Measurements from ENCODE around the gene TRIM63. TPM values are rescaled to one million over a fixed set of nuclear protein-coding genes. Genes with fewer than 3 reads are reported as not detected.

Gene TRIM63
- total and polyA plus RNA-seq, 2 donors (not counting 1 experiment from before 2014, with no cell fraction given), result not detected

DNA sequence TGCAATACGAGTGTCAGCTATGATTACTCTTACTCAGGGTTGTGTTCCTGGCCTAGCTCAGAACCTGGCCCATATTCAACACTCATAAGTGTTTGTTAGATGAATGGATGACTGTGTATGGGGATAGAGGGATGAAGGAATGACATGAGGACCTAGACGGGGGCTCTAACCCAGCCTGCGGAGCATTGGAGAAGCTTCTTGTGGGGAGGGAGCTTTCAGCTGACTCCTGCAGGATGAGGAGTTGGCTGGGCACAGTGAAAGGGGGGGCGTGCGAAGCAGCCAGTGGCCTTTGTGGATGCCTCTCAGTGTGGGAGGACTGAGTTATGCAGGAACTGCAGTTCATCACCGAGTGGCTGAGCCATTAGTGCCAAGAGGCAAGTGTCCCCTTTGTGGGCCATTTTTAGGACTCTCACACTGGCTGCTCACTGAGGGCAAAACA is 47.1 kb downstream of the TRIM63 start:
- DNase-seq (ENCODE audit: low read depth in 2 of 2), result peak in 1 of 2 donors; percentile 90
- Histone ChIP-seq H3K9ac (ENCODE audit: insufficient read depth, low read length) (no peak overlapping the region), H3K27me3 (ENCODE audit: control insufficient read depth, insufficient read depth, low read length) (no peaks in the 10 kb centered on the region), H3K79me2 (ENCODE audit: control insufficient read depth, insufficient read depth, low read length) (no peaks in the 10 kb centered on the region), H3K27ac (ENCODE audit: insufficient read depth, low read length) (no peak overlapping the region), H3K4me3 (replicated peaks in 1 of 4; ENCODE audit: control extremely low read depth in 1 of 4, insufficient read depth in 1 of 4, low read depth in 3 of 4, low read length in 4 of 4) (no peak overlapping the region), H4K20me1 (ENCODE audit: control insufficient read depth, extremely low read depth, insufficient read depth, low read length) (no peaks in the 10 kb centered on the region), H3K4me2 (ENCODE audit: extremely low read depth, insufficient read depth, low read length) (no peak overlapping the region), H3K9me3 (ENCODE audit: control insufficient read depth, insufficient read depth, low read depth, low read length) (no peaks in the 10 kb centered on the region), H3K36me3 (ENCODE audit: control insufficient read depth, insufficient read depth, low read length) (no peaks in the 10 kb centered on the region), H3K4me1 (ENCODE audit: control insufficient read depth, extremely low read depth, insufficient read depth, low read length) (peaks cover 12% of the 10 kb centered on the region), H2AFZ (ENCODE audit: low read length) (no peak overlapping the region)
- no peak for TF ChIP-seq EZH2 (IDR thresholded peaks at IDR 0.05; ENCODE audit: low read length, missing control alignments)
- TF ChIP-seq, protein P1, sequence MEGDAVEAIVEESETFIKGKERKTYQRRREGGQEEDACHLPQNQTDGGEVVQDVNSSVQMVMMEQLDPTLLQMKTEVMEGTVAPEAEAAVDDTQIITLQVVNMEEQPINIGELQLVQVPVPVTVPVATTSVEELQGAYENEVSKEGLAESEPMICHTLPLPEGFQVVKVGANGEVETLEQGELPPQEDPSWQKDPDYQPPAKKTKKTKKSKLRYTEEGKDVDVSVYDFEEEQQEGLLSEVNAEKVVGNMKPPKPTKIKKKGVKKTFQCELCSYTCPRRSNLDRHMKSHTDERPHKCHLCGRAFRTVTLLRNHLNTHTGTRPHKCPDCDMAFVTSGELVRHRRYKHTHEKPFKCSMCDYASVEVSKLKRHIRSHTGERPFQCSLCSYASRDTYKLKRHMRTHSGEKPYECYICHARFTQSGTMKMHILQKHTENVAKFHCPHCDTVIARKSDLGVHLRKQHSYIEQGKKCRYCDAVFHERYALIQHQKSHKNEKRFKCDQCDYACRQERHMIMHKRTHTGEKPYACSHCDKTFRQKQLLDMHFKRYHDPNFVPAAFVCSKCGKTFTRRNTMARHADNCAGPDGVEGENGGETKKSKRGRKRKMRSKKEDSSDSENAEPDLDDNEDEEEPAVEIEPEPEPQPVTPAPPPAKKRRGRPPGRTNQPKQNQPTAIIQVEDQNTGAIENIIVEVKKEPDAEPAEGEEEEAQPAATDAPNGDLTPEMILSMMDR (conservative IDR thresholded peaks at IDR 0.05 in 1 of 2, IDR thresholded peaks at IDR 0.05 in 1 of 2; ENCODE audit: low read depth in 1 of 2, low read length in 2 of 2), result no peak

DNA sequence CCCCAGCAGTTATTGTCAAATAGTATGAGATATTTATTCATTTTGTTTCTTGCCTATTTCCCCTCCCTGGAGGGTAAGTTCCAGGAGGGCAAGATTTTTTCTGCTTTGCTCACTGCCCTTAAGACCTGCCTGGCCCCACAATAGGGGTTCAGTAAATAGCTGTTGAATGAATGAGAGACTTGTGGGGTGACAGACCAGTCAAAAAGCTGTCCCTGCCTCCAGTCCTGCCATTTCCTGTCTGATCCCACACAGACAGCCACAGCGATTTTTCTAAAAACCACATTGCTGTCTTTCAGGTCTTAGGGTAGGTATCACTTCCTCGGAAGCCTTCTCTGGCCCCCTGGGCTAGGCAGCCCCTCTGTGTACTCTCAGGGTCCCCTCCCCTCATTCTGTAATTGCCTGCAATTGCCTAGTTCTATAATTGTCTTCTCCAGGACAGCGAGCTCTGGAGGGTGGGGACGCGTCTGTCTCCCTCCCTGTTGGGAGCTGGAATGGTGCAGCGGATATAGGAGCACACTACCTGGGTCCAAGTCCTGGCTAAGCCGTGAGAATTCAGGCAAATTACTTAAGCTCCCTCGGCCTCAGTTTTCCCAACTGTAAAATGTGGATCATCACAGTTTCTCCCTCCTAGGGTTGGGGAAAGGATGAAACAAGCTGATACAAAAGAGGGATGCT is 47.7 kb downstream of the TRIM63 start:
- no peaks in the 10 kb centered on the region for H3K79me2 ChIP-seq (ENCODE audit: control insufficient read depth, insufficient read depth, low read length)
- no peaks in the 10 kb centered on the region for H4K20me1 ChIP-seq (ENCODE audit: control insufficient read depth, extremely low read depth, insufficient read depth, low read length)
- H3K9me3 ChIP-seq (ENCODE audit: control insufficient read depth, insufficient read depth, low read depth, low read length), result no peaks in the 10 kb centered on the region
- no peak overlapping the region for H3K9ac ChIP-seq (ENCODE audit: insufficient read depth, low read length)
- no peaks in the 10 kb centered on the region for H3K27me3 ChIP-seq (ENCODE audit: control insufficient read depth, insufficient read depth, low read length)
- no peaks in the 10 kb centered on the region for H3K36me3 ChIP-seq (ENCODE audit: control insufficient read depth, insufficient read depth, low read length)
- H3K4me2 ChIP-seq (ENCODE audit: extremely low read depth, insufficient read depth, low read length), result no peak overlapping the region
- no peak overlapping the region for H3K27ac ChIP-seq (ENCODE audit: insufficient read depth, low read length)
- no peak overlapping the region for H2AFZ ChIP-seq (ENCODE audit: low read length)
- TF ChIP-seq, protein P1 (conservative IDR thresholded peaks at IDR 0.05 in 1 of 2, IDR thresholded peaks at IDR 0.05 in 1 of 2; ENCODE audit: low read depth in 1 of 2, low read length in 2 of 2), result no peak
- TF ChIP-seq EZH2 (IDR thresholded peaks at IDR 0.05; ENCODE audit: low read length, missing control alignments), result no peak
- no peak overlapping the region for H3K4me3 ChIP-seq (replicated peaks in 1 of 4; ENCODE audit: control extremely low read depth in 1 of 4, insufficient read depth in 1 of 4, low read depth in 3 of 4, low read length in 4 of 4)
- DNase-seq (ENCODE audit: low read depth in 2 of 2), result peak in 1 of 2 donors; percentile 82
- H3K4me1 ChIP-seq (ENCODE audit: control insufficient read depth, extremely low read depth, insufficient read depth, low read length), result peaks cover 12% of the 10 kb centered on the region

DNA sequence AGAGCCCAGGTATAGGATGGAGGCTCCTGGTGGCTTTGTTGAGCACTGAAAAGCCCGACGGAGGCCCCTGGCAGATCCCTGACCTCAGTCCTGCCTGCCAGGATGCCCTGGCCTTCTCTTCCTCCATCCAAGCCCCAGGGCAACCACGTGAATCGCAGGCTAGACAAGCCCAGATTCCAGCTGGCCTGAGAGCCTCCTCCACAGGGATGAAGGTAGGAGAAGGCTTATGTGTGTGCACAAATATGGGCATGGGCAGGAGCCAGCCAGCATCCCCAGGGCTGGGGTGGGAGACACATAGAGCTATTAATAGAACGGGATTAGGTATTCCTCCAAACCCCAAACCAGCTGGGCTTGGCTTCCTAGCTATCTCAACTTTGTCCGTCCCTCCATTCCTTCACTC is 49.8 kb downstream of the TRIM63 start:
- Histone ChIP-seq H3K9me3 (ENCODE audit: control insufficient read depth, insufficient read depth, low read depth, low read length) (no peaks in the 10 kb centered on the region), H3K4me3 (replicated peaks in 1 of 4; ENCODE audit: control extremely low read depth in 1 of 4, insufficient read depth in 1 of 4, low read depth in 3 of 4, low read length in 4 of 4) (no peak overlapping the region), H3K79me2 (ENCODE audit: control insufficient read depth, insufficient read depth, low read length) (no peaks in the 10 kb centered on the region), H2AFZ (ENCODE audit: low read length) (no peak overlapping the region), H3K27ac (ENCODE audit: insufficient read depth, low read length) (no peak overlapping the region), H4K20me1 (ENCODE audit: control insufficient read depth, extremely low read depth, insufficient read depth, low read length) (no peaks in the 10 kb centered on the region), H3K4me1 (ENCODE audit: control insufficient read depth, extremely low read depth, insufficient read depth, low read length) (peaks cover 12% of the 10 kb centered on the region), H3K4me2 (ENCODE audit: extremely low read depth, insufficient read depth, low read length) (no peak overlapping the region), H3K9ac (ENCODE audit: insufficient read depth, low read length) (no peak overlapping the region), H3K27me3 (ENCODE audit: control insufficient read depth, insufficient read depth, low read length) (no peaks in the 10 kb centered on the region), H3K36me3 (ENCODE audit: control insufficient read depth, insufficient read depth, low read length) (no peaks in the 10 kb centered on the region)
- TF ChIP-seq, protein P1 (conservative IDR thresholded peaks at IDR 0.05 in 1 of 2, IDR thresholded peaks at IDR 0.05 in 1 of 2; ENCODE audit: low read depth in 1 of 2, low read length in 2 of 2), result no peak
- no peak for TF ChIP-seq EZH2 (IDR thresholded peaks at IDR 0.05; ENCODE audit: low read length, missing control alignments)
- peak in 1 of 2 donors; percentile 87 for DNase-seq (ENCODE audit: low read depth in 2 of 2)
